Neutrophil (primary cell): Measurements from ENCODE around the gene TEX2.
"Not testable (repeated sequence)": the region's sequence is repeated elsewhere in the genome, so short reads cannot be mapped to it uniquely, and the experiment has no call there.

ENCODE experiments used
- H3K27ac ChIP-seq: fragments of 200-600 bp; sonication (generic); 2 replicates; pipeline ENCODE4 v1.5.1; 2016; ENCODE audit warnings: mild to moderate bottlenecking, moderate library complexity
- H3K27me3 ChIP-seq: fragments of 200-600 bp; sonication (generic); 2 replicates; pipeline ENCODE4 v1.6.0; 2016; ENCODE audit warnings: mild to moderate bottlenecking
- H3K36me3 ChIP-seq: fragments of 200-600 bp; sonication (generic); 2 replicates; pipeline ENCODE4 v1.5.1; 2017
- H3K4me1 ChIP-seq, 2 experiments: fragments of 200-600 bp in 1 of 2; sonication (generic) in 1 of 2; 1 replicate in 1 of 2; 2 replicates in 1 of 2; pipeline versions ENCODE4 v1.5.1 to v1.6.1; 2013 to 2016; ENCODE audit warnings: low read depth in 1 of 2, low read length in 1 of 2, mild to moderate bottlenecking in 1 of 2, moderate library complexity in 1 of 2; ENCODE audit not compliant: control insufficient read depth in 1 of 2, insufficient read depth in 1 of 2
- H3K4me3 ChIP-seq, 2 experiments: fragments of 200-600 bp in 1 of 2; sonication (generic) in 1 of 2; 1 replicate in 1 of 2; 2 replicates in 1 of 2; pipeline ENCODE4 v1.5.1; 2013 to 2016; ENCODE audit warnings: low read depth in 1 of 2, low read length in 1 of 2, mild to moderate bottlenecking in 1 of 2, moderate library complexity in 1 of 2
- H3K9me3 ChIP-seq: fragments of 200-600 bp; sonication (generic); 2 replicates; pipeline ENCODE4 v1.5.1; 2016
- CTCF ChIP-seq: fragments of 200-600 bp; sonication (generic); IDR thresholded peaks from 2 replicates; pipeline ENCODE4 v1.5.1; 2016; ENCODE audit warnings: antibody characterized with exemption

TEX2 gene

GRCh38 chr17:64124609-64125008 lies 138.5 kb downstream of the TEX2 start:
- no peak overlapping the region for H3K27ac ChIP-seq
- H3K36me3 ChIP-seq = no peaks in the 10 kb centered on the region
- TF ChIP-seq CTCF = no peak
- H3K4me3 ChIP-seq = no peak overlapping the region
- H3K9me3 ChIP-seq = no peaks in the 10 kb centered on the region
- no peaks in the 10 kb centered on the region for H3K27me3 ChIP-seq
- peaks cover 19 to 21% of the 10 kb centered on the region in 2 experiments for H3K4me1 ChIP-seq

- peaks cover 15 to 22% of the 10 kb centered on the region in 2 experiments for H3K4me1 ChIP-seq
- no peak for TF ChIP-seq CTCF
- no peaks in the 10 kb centered on the region for H3K9me3 ChIP-seq
These were observed 139.9 kb downstream of the TEX2 start for GRCh38 chr17:64123114-64123513.

GRCh38 chr17:64120972-64121786 lies 141.9 kb downstream of the TEX2 start:
- not testable (repeated sequence) for H3K4me3 ChIP-seq, H3K36me3 ChIP-seq, H3K27me3 ChIP-seq, H3K9me3 ChIP-seq
- H3K27ac ChIP-seq = peak overlapping the region; percentile 64
- peaks cover 24 to 34% of the 10 kb centered on the region in 2 experiments for H3K4me1 ChIP-seq

More at GRCh38 chr17:64123114-64123513, 139.9 kb downstream of the TEX2 start:
- no peaks in the 10 kb centered on the region for H3K36me3 ChIP-seq
- no peak overlapping the region for H3K27ac ChIP-seq
- no peak overlapping the region for H3K4me3 ChIP-seq
- no peaks in the 10 kb centered on the region for H3K27me3 ChIP-seq

- H3K27me3 ChIP-seq = no peaks in the 10 kb centered on the region
- H3K4me3 ChIP-seq = no peak overlapping the region
- no peaks in the 10 kb centered on the region for H3K9me3 ChIP-seq
- peak overlapping the region; percentile 64 for H3K27ac ChIP-seq
- peaks cover 33 to 43% of the 10 kb centered on the region in 2 experiments for H3K4me1 ChIP-seq
- no peaks in the 10 kb centered on the region for H3K36me3 ChIP-seq
- TF ChIP-seq CTCF = no peak
These were observed 142.8 kb downstream of the TEX2 start for GRCh38 chr17:64120159-64120810.

- Histone ChIP-seq H3K4me3 (peak overlapping the region; percentile 18 to 23), H3K9me3 (no peaks in the 10 kb centered on the region), H3K27ac (peak overlapping the region; percentile 75), H3K27me3 (no peaks in the 10 kb centered on the region), H3K36me3 (no peaks in the 10 kb centered on the region), H3K4me1 (peaks cover 39 to 49% of the 10 kb centered on the region in 2 experiments)
- no peak for TF ChIP-seq CTCF
These were observed 144.8 kb downstream of the TEX2 start for GRCh38 chr17:64117981-64118979.
